H9 (cell line): ENCODE measurements around the gene ZNF430. TPM values are rescaled to one million over a fixed set of nuclear protein-coding genes. Genes with fewer than 3 reads are reported as not detected.

Experiments
- DNase-seq: peaks from one replicate; pipeline ENCODE4 v3.0.0-alpha.2; 2017
- H2AFZ ChIP-seq: one replicate; pipeline ENCODE4 v1.6.1; 2013; ENCODE audit warnings: mild to moderate bottlenecking, low read length, control low read depth, moderate library complexity
- H2AK5ac ChIP-seq: 2 replicates; pipeline ENCODE4 v1.6.1; 2013; ENCODE audit warnings: low read length, control low read depth, mixed read lengths; ENCODE audit not compliant: insufficient read length
- H2BK120ac ChIP-seq: one replicate; pipeline ENCODE4 v1.6.1; 2013; ENCODE audit warnings: low read depth, mild to moderate bottlenecking, low read length, control low read depth, inconsistent platforms; ENCODE audit not compliant: poor library complexity, severe bottlenecking
- H2BK12ac ChIP-seq: 2 replicates; pipeline ENCODE4 v1.6.1; 2013; ENCODE audit warnings: low read length, control low read depth, mixed read lengths, low read depth; ENCODE audit not compliant: insufficient read length
- H2BK15ac ChIP-seq: 2 replicates; pipeline ENCODE4 v1.6.1; 2013; ENCODE audit warnings: low read depth, low read length, control low read depth
- H2BK20ac ChIP-seq: one replicate; pipeline ENCODE4 v1.6.1; 2013; ENCODE audit warnings: low read depth, mild to moderate bottlenecking, low read length, control low read depth, inconsistent platforms; ENCODE audit not compliant: poor library complexity, severe bottlenecking
- H2BK5ac ChIP-seq: 2 replicates; pipeline ENCODE4 v1.6.1; 2013; ENCODE audit warnings: low read length, control low read depth, mixed read lengths; ENCODE audit not compliant: insufficient read length
- H3K14ac ChIP-seq: 2 replicates; pipeline ENCODE4 v1.6.1; 2013; ENCODE audit warnings: low read length, control low read depth; ENCODE audit not compliant: insufficient read depth
- H3K18ac ChIP-seq: 2 replicates; pipeline ENCODE4 v1.6.1; 2013; ENCODE audit warnings: low read depth, mild to moderate bottlenecking, mixed read lengths, low read length, control low read depth; ENCODE audit not compliant: insufficient read length
- H3K23ac ChIP-seq: 2 replicates; pipeline ENCODE4 v1.6.1; 2013; ENCODE audit warnings: low read length, control low read depth, mixed read lengths, low read depth; ENCODE audit not compliant: insufficient read length
- H3K23me2 ChIP-seq: 2 replicates; pipeline ENCODE4 v1.6.1; 2013; ENCODE audit warnings: low read depth, mild to moderate bottlenecking, mixed read lengths, low read length, control low read depth; ENCODE audit not compliant: insufficient read length, poor library complexity, severe bottlenecking
- H3K27ac ChIP-seq: 2 replicates; pipeline ENCODE4 v1.5.1; 2013; ENCODE audit warnings: low read length, control low read depth, mixed read lengths, low read depth; ENCODE audit not compliant: insufficient read length
- H3K27me3 ChIP-seq: 2 replicates; pipeline ENCODE4 v1.6.1; 2013; ENCODE audit warnings: low read length, control low read depth, inconsistent platforms; ENCODE audit not compliant: insufficient read depth
- H3K4ac ChIP-seq: 2 replicates; pipeline ENCODE4 v1.6.1; 2013; ENCODE audit warnings: low read depth, mild to moderate bottlenecking, control low read depth, inconsistent platforms, low read length, moderate library complexity
- H3K4me1 ChIP-seq: 2 replicates; pipeline ENCODE4 v1.6.1; 2013; ENCODE audit warnings: low read length, control low read depth, inconsistent platforms; ENCODE audit not compliant: insufficient read depth
- H3K4me2 ChIP-seq: 2 replicates; pipeline ENCODE4 v1.6.1; 2013; ENCODE audit warnings: low read length, control low read depth, mixed read lengths; ENCODE audit not compliant: insufficient read length, insufficient read depth
- H3K56ac ChIP-seq: 2 replicates; pipeline ENCODE4 v1.6.1; 2013; ENCODE audit warnings: low read depth, mild to moderate bottlenecking, mixed read lengths, low read length, control low read depth; ENCODE audit not compliant: insufficient read length
- H3K79me1 ChIP-seq: 2 replicates; pipeline ENCODE4 v1.6.1; 2013; ENCODE audit warnings: low read depth, mild to moderate bottlenecking, moderate library complexity, low read length, control low read depth, inconsistent platforms; ENCODE audit not compliant: insufficient read depth, poor library complexity, severe bottlenecking
- H3K79me2 ChIP-seq: 2 replicates; pipeline ENCODE4 v1.6.1; 2013; ENCODE audit warnings: low read length, control low read depth, inconsistent platforms; ENCODE audit not compliant: insufficient read depth
- H3K9ac ChIP-seq: 2 replicates; pipeline ENCODE4 v1.6.1; 2013; ENCODE audit warnings: low read length, control low read depth, mixed read lengths; ENCODE audit not compliant: insufficient read length; ENCODE audit errors: extremely low read depth
- H3K9me3 ChIP-seq: one replicate; pipeline ENCODE4 v1.6.1; 2013; ENCODE audit warnings: low read depth, low read length, inconsistent platforms; ENCODE audit not compliant: control insufficient read depth
- H3T11ph ChIP-seq: one replicate; pipeline ENCODE4 v1.6.1; 2013; ENCODE audit warnings: mild to moderate bottlenecking, low read length, control low read depth, inconsistent platforms
- H4K20me1 ChIP-seq: one replicate; pipeline ENCODE4 v1.6.1; 2013; ENCODE audit not compliant: control insufficient read depth, insufficient read length, insufficient read depth
- H4K5ac ChIP-seq: 2 replicates; pipeline ENCODE4 v1.6.1; 2013; ENCODE audit warnings: low read depth, mild to moderate bottlenecking, mixed read lengths, low read length, control low read depth; ENCODE audit not compliant: insufficient read length
- H4K8ac ChIP-seq: replicated peaks from 2 replicates; pipeline ENCODE4 v1.6.1; 2013; ENCODE audit warnings: low read length, control low read depth, mixed read lengths, low read depth; ENCODE audit not compliant: insufficient read length
- H4K91ac ChIP-seq: 2 replicates; pipeline ENCODE4 v1.6.1; 2013; ENCODE audit warnings: low read depth, mild to moderate bottlenecking, moderate library complexity, mixed read lengths, low read length, control low read depth; ENCODE audit not compliant: insufficient read length
- H3K27ac Mint-ChIP-seq, 3 experiments: 2 replicates in 2 of 3; 3 replicates in 1 of 3; pipeline ENCODE4 v1.8.0; 2020 to 2021; ENCODE audit warnings: mixed read lengths in 3 of 3, mild to moderate bottlenecking in 1 of 3, moderate library complexity in 1 of 3
- H3K27me3 Mint-ChIP-seq: 2 replicates; pipeline ENCODE4 v1.8.0; 2021; ENCODE audit warnings: low read depth, mild to moderate bottlenecking, moderate library complexity, mixed read lengths
- H3K36me3 Mint-ChIP-seq, 3 experiments: 2 replicates in 2 of 3; 3 replicates in 1 of 3; pipeline ENCODE4 v1.8.0; 2020 to 2021; ENCODE audit warnings: low read depth in 3 of 3, mixed read lengths in 3 of 3; ENCODE audit not compliant: insufficient read depth in 1 of 3
- H3K4me1 Mint-ChIP-seq, 2 experiments: 2 replicates each; pipeline ENCODE4 v1.8.0; 2020; ENCODE audit warnings: mixed read lengths in 2 of 2
- H3K4me3 Mint-ChIP-seq, 2 experiments: 2 replicates in 1 of 2; 3 replicates in 1 of 2; pipeline ENCODE4 v1.8.0; 2020 to 2021; ENCODE audit warnings: mild to moderate bottlenecking in 2 of 2, mixed read lengths in 2 of 2, moderate library complexity in 1 of 2
- H3K9me3 Mint-ChIP-seq, 2 experiments: 2 replicates in 1 of 2; 3 replicates in 1 of 2; pipeline ENCODE4 v1.8.0; 2020; ENCODE audit warnings: mild to moderate bottlenecking in 2 of 2, mixed read lengths in 2 of 2, moderate library complexity in 1 of 2
- total RNA-seq: library from RNA; stranded (reverse); gene quantifications from 2 replicates; pipeline ENCODE4 v1.2.1, GENCODE V29; 2021
- TF ChIP-seq, protein P1 (sequence below): fragments of 200-600 bp; sonication (generic); conservative IDR thresholded peaks from 3 replicates; pipeline ENCODE4 v1.8.0; 2021; ENCODE audit warnings: antibody characterized with exemption, mild to moderate bottlenecking

Gene ZNF430
- total RNA-seq, 1 experiment from 2014 or later: 17.7 TPM

DNA sequence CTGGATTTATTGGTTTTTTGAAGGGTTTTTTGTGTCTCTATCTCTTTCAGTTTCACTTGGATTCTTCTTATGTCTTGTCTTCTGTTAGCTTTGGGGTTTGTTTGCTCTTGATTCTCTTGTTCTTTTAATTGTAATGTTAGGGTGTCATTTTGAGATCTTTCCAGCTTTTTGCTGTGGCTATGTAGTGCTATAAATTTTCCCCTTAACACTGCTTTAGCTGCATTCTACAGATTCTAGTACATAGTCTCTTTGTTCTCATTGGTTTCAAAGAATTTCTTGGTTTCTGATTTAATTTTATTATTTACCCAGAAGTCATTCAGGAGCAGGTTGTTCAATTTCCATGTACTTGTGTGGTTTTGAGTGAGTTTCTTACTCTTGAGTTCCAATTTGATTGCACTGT is 24.6 kb downstream of the ZNF430 start:
- H4K5ac ChIP-seq: no peak overlapping the region
- no peak overlapping the region for H2BK5ac ChIP-seq
- no peaks in the 10 kb centered on the region for H4K20me1 ChIP-seq
- no peak overlapping the region for H3K27ac Mint-ChIP-seq
- H3T11ph ChIP-seq: no peak overlapping the region
- no peak overlapping the region for H3K18ac ChIP-seq
- H2BK15ac ChIP-seq: no peak overlapping the region
- peaks cover 54 to 63% (median 62%) of the 10 kb centered on the region in 3 experiments for H3K36me3 Mint-ChIP-seq
- no peaks in the 10 kb centered on the region for H3K9me3 ChIP-seq
- no peak overlapping the region for H2AK5ac ChIP-seq
- H3K9me3 Mint-ChIP-seq: peaks cover 34 to 42% of the 10 kb centered on the region in 2 experiments
- no peak overlapping the region for H3K14ac ChIP-seq
- no peak overlapping the region for H3K9ac ChIP-seq
- H2BK12ac ChIP-seq: no peak overlapping the region
- H3K23me2 ChIP-seq: no peaks in the 10 kb centered on the region
- H3K4me1 ChIP-seq: no peaks in the 10 kb centered on the region
- no peak overlapping the region for H4K91ac ChIP-seq
- H3K23ac ChIP-seq: no peak overlapping the region
- H2AFZ ChIP-seq: no peak overlapping the region
- H3K4me1 Mint-ChIP-seq: no peaks in the 10 kb centered on the region
- TF ChIP-seq, protein P1, sequence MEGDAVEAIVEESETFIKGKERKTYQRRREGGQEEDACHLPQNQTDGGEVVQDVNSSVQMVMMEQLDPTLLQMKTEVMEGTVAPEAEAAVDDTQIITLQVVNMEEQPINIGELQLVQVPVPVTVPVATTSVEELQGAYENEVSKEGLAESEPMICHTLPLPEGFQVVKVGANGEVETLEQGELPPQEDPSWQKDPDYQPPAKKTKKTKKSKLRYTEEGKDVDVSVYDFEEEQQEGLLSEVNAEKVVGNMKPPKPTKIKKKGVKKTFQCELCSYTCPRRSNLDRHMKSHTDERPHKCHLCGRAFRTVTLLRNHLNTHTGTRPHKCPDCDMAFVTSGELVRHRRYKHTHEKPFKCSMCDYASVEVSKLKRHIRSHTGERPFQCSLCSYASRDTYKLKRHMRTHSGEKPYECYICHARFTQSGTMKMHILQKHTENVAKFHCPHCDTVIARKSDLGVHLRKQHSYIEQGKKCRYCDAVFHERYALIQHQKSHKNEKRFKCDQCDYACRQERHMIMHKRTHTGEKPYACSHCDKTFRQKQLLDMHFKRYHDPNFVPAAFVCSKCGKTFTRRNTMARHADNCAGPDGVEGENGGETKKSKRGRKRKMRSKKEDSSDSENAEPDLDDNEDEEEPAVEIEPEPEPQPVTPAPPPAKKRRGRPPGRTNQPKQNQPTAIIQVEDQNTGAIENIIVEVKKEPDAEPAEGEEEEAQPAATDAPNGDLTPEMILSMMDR: no peak
- no peak overlapping the region for H3K4me2 ChIP-seq
- H3K56ac ChIP-seq: no peak overlapping the region
- H3K79me2 ChIP-seq: peaks cover 5% of the 10 kb centered on the region; the same call in 1 of the 2 replicates
- no peak overlapping the region for H3K27ac ChIP-seq
- no peaks in the 10 kb centered on the region for H3K27me3 Mint-ChIP-seq
- no peak overlapping the region for H2BK120ac ChIP-seq
- no peak overlapping the region for H2BK20ac ChIP-seq
- no peaks in the 10 kb centered on the region for H3K79me1 ChIP-seq
- H3K27me3 ChIP-seq: no peaks in the 10 kb centered on the region
- DNase-seq: no peak
- H4K8ac ChIP-seq: no peak overlapping the region
- no peak overlapping the region for H3K4me3 Mint-ChIP-seq
- no peak overlapping the region for H3K4ac ChIP-seq
